Progenitor cell of endocrine pancreas (in vitro differentiated cells): ENCODE data around the gene OLIG3. TPM values are rescaled to one million over a fixed set of nuclear protein-coding genes. Genes with fewer than 3 reads are reported as not detected.

Experiments
- DNase-seq: peaks from one replicate; pipeline ENCODE4 v3.0.0; 2021; ENCODE audit warnings: low spot score; ENCODE audit not compliant: unreplicated experiment
- H3K27ac Mint-ChIP-seq: 2 replicates; pipeline ENCODE4 v1.8.0; 2021; ENCODE audit warnings: mild to moderate bottlenecking, moderate library complexity, mixed read lengths
- H3K27me3 Mint-ChIP-seq: 2 replicates; pipeline ENCODE4 v1.8.0; 2021; ENCODE audit warnings: mixed read lengths
- H3K36me3 Mint-ChIP-seq: 2 replicates; pipeline ENCODE4 v1.8.0; 2022; ENCODE audit warnings: mixed read lengths; ENCODE audit not compliant: insufficient read depth
- H3K4me1 Mint-ChIP-seq: 2 replicates; pipeline ENCODE4 v1.8.0; 2021; ENCODE audit warnings: low read depth, mixed read lengths
- H3K4me3 Mint-ChIP-seq: 2 replicates; pipeline ENCODE4 v1.8.0; 2021; ENCODE audit warnings: low read depth, mild to moderate bottlenecking, moderate library complexity, mixed read lengths
- H3K9me3 Mint-ChIP-seq: 2 replicates; pipeline ENCODE4 v1.8.0; 2021; ENCODE audit warnings: low read depth, mixed read lengths
- long read RNA-seq: library from polyadenylated mRNA; unstranded; transcript quantifications from one replicate; pipeline ENCODE4 v2.0.0, GENCODE V29; 2020
- total RNA-seq: library from RNA; stranded (reverse); gene quantifications from 2 replicates; pipeline ENCODE4 v1.2.1, GENCODE V29; 2021
- TF ChIP-seq, protein P1 (sequence below): fragments of 200-600 bp; sonication (generic); IDR thresholded peaks from one replicate; pipeline ENCODE4 v1.5.0; 2021; ENCODE audit warnings: antibody characterized with exemption, mild to moderate bottlenecking; ENCODE audit not compliant: unreplicated experiment

Gene OLIG3
- not detected in 2 replicates for total RNA-seq
- long read RNA-seq, result 0 reads

DNA sequence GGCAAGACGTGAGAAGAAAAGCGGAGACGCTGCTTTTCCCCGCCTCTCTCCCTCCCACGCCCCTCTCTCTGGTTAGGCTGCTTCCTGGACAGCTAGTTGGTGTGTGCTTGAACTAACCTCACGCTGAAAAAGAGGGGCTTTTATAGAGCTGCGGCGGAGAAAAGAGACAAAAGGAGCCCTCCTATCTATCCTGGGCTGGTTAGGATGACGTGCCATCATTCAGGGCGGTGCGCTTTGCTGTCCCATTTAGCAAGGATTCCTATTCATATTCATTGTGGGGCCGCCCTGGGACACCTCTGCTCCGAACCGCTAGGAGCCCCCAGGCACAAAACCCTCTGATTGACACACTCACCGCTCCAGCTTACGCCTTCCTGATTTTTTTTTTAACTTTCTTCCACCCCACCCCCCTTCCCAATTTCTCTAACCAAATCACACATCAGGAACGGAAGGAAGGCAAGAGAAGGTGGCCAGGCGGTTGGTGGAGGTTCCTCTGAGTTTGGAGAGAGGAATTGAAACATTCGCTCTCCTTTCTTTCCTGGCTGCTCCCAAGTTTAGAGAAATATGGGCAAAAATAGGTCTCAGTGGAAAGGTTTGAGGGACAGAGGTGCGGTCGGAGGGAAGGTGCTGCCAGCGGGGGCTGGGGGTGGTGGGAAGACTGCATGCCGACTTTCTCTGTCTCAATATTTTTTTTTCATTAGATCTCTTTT lies at the start of gene OLIG3:
Gene OLIG3, minus strand, starts transcription at position 114 of the 707 bp plus-strand sequence. CDS start 224 bp downstream, outside the sequence.
- TF ChIP-seq, protein P1, sequence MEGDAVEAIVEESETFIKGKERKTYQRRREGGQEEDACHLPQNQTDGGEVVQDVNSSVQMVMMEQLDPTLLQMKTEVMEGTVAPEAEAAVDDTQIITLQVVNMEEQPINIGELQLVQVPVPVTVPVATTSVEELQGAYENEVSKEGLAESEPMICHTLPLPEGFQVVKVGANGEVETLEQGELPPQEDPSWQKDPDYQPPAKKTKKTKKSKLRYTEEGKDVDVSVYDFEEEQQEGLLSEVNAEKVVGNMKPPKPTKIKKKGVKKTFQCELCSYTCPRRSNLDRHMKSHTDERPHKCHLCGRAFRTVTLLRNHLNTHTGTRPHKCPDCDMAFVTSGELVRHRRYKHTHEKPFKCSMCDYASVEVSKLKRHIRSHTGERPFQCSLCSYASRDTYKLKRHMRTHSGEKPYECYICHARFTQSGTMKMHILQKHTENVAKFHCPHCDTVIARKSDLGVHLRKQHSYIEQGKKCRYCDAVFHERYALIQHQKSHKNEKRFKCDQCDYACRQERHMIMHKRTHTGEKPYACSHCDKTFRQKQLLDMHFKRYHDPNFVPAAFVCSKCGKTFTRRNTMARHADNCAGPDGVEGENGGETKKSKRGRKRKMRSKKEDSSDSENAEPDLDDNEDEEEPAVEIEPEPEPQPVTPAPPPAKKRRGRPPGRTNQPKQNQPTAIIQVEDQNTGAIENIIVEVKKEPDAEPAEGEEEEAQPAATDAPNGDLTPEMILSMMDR, result no peak
- DNase-seq, result no peak
- Mint-ChIP-seq H3K27me3 (peaks cover 100% of the 10 kb centered on the region), H3K4me3 (no peak within 1 kb of the TSS), H3K9me3 (no peaks in the 10 kb centered on the region), H3K4me1 (peaks cover 6% of the 10 kb centered on the region), H3K36me3 (no peaks in the 10 kb centered on the region), H3K27ac (peak within 1 kb of the TSS; percentile 60)

DNA sequence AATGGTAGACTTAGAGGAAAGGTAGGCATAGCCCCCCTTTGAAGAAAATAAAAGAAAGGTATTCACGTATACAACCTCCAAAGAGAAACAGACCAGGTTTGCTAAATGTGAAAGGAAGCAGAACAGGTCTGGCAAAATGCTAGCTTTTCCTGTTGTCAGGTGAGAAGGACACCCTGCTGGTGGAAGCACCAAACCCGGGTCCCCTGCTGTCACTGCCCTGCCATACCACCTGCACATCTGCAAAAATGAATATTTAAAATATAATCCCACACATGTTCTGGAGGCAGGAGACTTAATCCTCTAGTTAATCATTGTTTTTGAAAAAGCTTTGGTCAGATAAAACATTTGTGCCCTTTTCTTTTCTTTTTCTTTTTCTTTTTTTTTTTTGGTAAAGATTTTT lies 48.9 kb upstream of the OLIG3 start:
- Mint-ChIP-seq H3K27ac (no peak overlapping the region), H3K36me3 (no peaks in the 10 kb centered on the region), H3K9me3 (no peaks in the 10 kb centered on the region), H3K4me3 (no peak overlapping the region), H3K27me3 (peaks cover 9% of the 10 kb centered on the region), H3K4me1 (peaks cover 4% of the 10 kb centered on the region)
- no peak for DNase-seq
- TF ChIP-seq, protein P1, result no peak

DNA sequence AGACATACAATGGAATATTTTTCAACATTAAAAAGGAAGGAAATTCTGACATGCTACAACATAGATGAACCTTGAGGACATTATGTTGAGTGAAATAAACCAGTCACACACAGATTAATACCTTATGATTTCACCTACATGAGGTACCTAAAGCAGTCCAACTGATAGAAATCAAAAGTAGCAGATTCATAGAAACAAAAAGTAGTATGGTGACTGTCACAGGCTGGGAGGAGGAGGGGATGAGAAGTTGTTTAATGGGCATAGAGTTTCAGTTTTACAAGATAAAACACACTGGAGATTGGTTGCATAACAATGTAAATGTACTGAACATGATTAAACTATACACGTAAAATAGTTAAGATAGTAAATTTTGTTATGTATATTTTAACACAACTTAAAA lies 48.5 kb upstream of the OLIG3 start:
- Mint-ChIP-seq H3K4me1 (peaks cover 4% of the 10 kb centered on the region), H3K27ac (no peak overlapping the region), H3K4me3 (no peak overlapping the region), H3K9me3 (no peaks in the 10 kb centered on the region), H3K36me3 (no peaks in the 10 kb centered on the region), H3K27me3 (peaks cover 9% of the 10 kb centered on the region)
- DNase-seq, result no peak
- TF ChIP-seq, protein P1, result no peak

DNA sequence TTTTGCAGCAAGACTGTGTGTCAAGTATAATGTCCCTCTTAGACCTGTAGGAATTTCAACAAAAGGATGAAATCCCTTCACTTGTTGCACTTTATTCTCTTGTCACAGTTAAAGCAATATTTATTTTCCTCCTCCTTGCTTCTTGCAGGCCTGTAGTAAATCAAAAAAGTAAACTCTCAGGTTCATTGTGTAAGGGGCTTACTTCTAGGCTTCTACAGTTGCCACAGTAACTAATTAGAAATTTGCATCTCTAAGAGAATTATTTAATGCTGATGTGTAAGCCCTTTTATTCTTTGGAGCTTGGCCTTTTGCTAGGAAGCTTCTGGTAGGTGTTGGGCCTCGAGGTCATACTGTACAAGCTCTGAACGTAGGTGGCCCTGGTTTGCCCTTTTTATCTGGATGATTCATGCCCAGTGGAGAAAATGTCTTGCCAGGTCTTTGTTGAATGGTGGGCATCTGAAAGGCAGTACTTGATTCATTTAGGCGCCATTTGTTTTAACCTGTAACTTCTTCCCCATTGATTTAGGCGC lies 47.4 kb upstream of the OLIG3 start:
- no peaks in the 10 kb centered on the region for H3K9me3 Mint-ChIP-seq
- H3K27me3 Mint-ChIP-seq, result peaks cover 9% of the 10 kb centered on the region
- TF ChIP-seq, protein P1, result no peak
- H3K4me3 Mint-ChIP-seq, result no peak overlapping the region
- H3K36me3 Mint-ChIP-seq, result no peaks in the 10 kb centered on the region
- H3K27ac Mint-ChIP-seq, result no peak overlapping the region
- no peak for DNase-seq
- peaks cover 4% of the 10 kb centered on the region for H3K4me1 Mint-ChIP-seq

DNA sequence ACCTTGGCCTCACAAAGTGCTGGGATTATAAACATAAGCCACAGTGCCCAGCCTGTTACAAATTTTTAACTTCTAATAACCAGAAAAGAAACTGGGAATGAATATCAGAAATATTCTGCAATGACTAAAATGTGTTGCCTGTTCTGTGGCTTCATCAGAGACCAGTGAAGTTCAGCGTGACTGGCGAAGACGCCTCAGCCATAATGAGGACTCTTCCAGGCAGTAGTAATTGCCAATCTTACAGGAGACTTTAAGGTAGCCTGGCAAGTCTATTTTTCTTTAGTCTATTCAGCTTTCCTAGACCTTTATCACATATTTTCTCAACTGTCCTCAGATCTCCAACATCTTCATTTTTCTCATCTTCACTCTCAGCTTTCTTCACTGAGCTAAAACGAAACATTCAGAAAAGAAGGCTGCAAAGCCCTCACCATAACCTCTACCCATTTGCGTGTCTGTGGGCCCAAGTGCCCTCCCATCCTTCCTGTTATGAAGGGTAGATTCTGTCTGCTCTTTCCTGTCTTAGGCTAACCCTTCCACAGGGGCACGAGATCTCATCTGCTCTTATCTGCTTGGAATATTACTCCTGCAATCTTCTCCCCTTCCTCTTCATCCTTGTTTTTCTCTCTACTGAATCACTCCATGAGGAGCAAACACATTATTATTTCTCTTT lies 42.0 kb upstream of the OLIG3 start:
- Mint-ChIP-seq H3K4me3 (no peak overlapping the region), H3K9me3 (no peaks in the 10 kb centered on the region), H3K36me3 (no peaks in the 10 kb centered on the region), H3K27ac (no peak overlapping the region), H3K4me1 (peaks cover 4% of the 10 kb centered on the region), H3K27me3 (peaks cover 6% of the 10 kb centered on the region)
- DNase-seq, result no peak
- TF ChIP-seq, protein P1, result no peak
